IMR-90 (cell line): ENCODE measurements around the gene SRPK2. TPM values are rescaled to one million over a fixed set of nuclear protein-coding genes. Genes with fewer than 3 reads are reported as not detected.

Source experiments
- ATAC-seq: fragments of 200-7000 bp; cut with Tn5 transposase; 2 replicates; pipeline ENCODE4 v1.9.1; 2020; ENCODE audit warnings: low read depth, mild to moderate bottlenecking, moderate library complexity
- BruUV-seq: library from RNA; stranded (reverse); fragments of 400-500 nt; replicated peaks from 2 replicates; lab custom pipeline; 2021; lab: Mats Ljungman, UMichigan
- CTCF ChIA-PET: fragments of 300-600 bp; formaldehyde crosslinking; extraction: SDS; loops from one replicate; lab custom pipeline; 2021; ENCODE audit warnings: antibody characterized with exemption; lab: Yijun Ruan, JAX
- POLR2A ChIA-PET: fragments of 300-600 bp; sonication (Branson Sonifier 250); formaldehyde crosslinking; loops from one replicate; lab custom pipeline; 2022; ENCODE audit warnings: antibody characterized with exemption; ENCODE audit not compliant: unreplicated experiment; lab: Charles Lee
- DNase-seq: peaks from one replicate; pipeline ENCODE4 v3.0.0; 2013
- H2AFZ ChIP-seq: replicated peaks from 2 replicates; pipeline ENCODE3; 2013; ENCODE audit warnings: low read length, mild to moderate bottlenecking; ENCODE audit not compliant: poor library complexity
- H2AK5ac ChIP-seq: 2 replicates; pipeline ENCODE4 v1.6.1; 2013; ENCODE audit warnings: low read depth, low read length, inconsistent platforms
- H2AK9ac ChIP-seq: replicated peaks from 2 replicates; pipeline ENCODE3; 2013; ENCODE audit warnings: mild to moderate bottlenecking, low read depth, low read length, moderate library complexity; ENCODE audit not compliant: poor library complexity
- H2BK120ac ChIP-seq: 2 replicates; pipeline ENCODE4 v1.6.1; 2013; ENCODE audit warnings: low read depth, low read length, inconsistent platforms
- H2BK15ac ChIP-seq: 3 replicates; pipeline ENCODE4 v1.6.1; 2013; ENCODE audit warnings: low read depth, low read length, inconsistent platforms
- H2BK20ac ChIP-seq: 2 replicates; pipeline ENCODE4 v1.6.1; 2013; ENCODE audit warnings: low read depth, mild to moderate bottlenecking, inconsistent platforms, low read length, moderate library complexity
- H2BK5ac ChIP-seq: 2 replicates; pipeline ENCODE4 v1.6.1; 2013; ENCODE audit warnings: mild to moderate bottlenecking, low read depth, low read length, inconsistent platforms; ENCODE audit not compliant: poor library complexity, severe bottlenecking
- H3K14ac ChIP-seq: replicated peaks from 2 replicates; pipeline ENCODE4 v1.6.1; 2013; ENCODE audit warnings: low read depth, low read length, inconsistent platforms
- H3K18ac ChIP-seq: 2 replicates; pipeline ENCODE4 v1.6.1; 2013; ENCODE audit warnings: low read depth, low read length, control low read depth
- H3K23ac ChIP-seq: 2 replicates; pipeline ENCODE4 v1.6.1; 2013; ENCODE audit warnings: low read depth, low read length, inconsistent platforms
- H3K27ac ChIP-seq: 2 replicates; pipeline ENCODE4 v1.5.1; 2013; ENCODE audit warnings: mild to moderate bottlenecking, control low read depth, low read length; ENCODE audit not compliant: insufficient read depth
- H3K27me3 ChIP-seq: 2 replicates; pipeline ENCODE4 v1.6.1; 2013; ENCODE audit warnings: low read length; ENCODE audit not compliant: control insufficient read depth, insufficient read depth
- H3K36me3 ChIP-seq: 2 replicates; pipeline ENCODE4 v1.6.1; 2013; ENCODE audit warnings: low read length, mixed read lengths; ENCODE audit not compliant: control insufficient read depth, insufficient read depth
- H3K4ac ChIP-seq: 2 replicates; pipeline ENCODE4 v1.6.1; 2013; ENCODE audit warnings: low read depth, low read length, inconsistent platforms
- H3K4me1 ChIP-seq: 2 replicates; pipeline ENCODE4 v1.6.1; 2013; ENCODE audit warnings: low read length, mixed read lengths; ENCODE audit not compliant: control insufficient read depth, insufficient read depth
- H3K4me2 ChIP-seq: 2 replicates; pipeline ENCODE4 v1.6.1; 2013; ENCODE audit warnings: low read depth, mild to moderate bottlenecking, control low read depth, low read length, moderate library complexity
- H3K4me3 ChIP-seq: 2 replicates; pipeline ENCODE4 v1.5.1; 2013; ENCODE audit warnings: low read depth, mild to moderate bottlenecking, control low read depth, low read length, moderate library complexity; ENCODE audit not compliant: insufficient read depth
- H3K56ac ChIP-seq: 2 replicates; pipeline ENCODE4 v1.6.1; 2013; ENCODE audit warnings: low read length, inconsistent platforms; ENCODE audit not compliant: insufficient read depth; ENCODE audit errors: extremely low read depth
- H3K79me1 ChIP-seq, 2 experiments: 2 replicates each; pipeline ENCODE4 v1.6.1; 2013; ENCODE audit warnings: low read length in 2 of 2, inconsistent platforms in 1 of 2, low read depth in 1 of 2
- H3K9ac ChIP-seq: 2 replicates; pipeline ENCODE4 v1.6.1; 2013; ENCODE audit warnings: low read depth, low read length, control low read depth
- H3K9me1 ChIP-seq: 2 replicates; pipeline ENCODE4 v1.6.1; 2013; ENCODE audit warnings: low read length, inconsistent platforms; ENCODE audit not compliant: insufficient read depth
- H3K9me3 ChIP-seq: 2 replicates; pipeline ENCODE4 v1.6.1; 2013; ENCODE audit warnings: low read length; ENCODE audit not compliant: control insufficient read depth, insufficient read depth
- H4K20me1 ChIP-seq: 2 replicates; pipeline ENCODE4 v1.6.1; 2013; ENCODE audit warnings: low read length, inconsistent platforms; ENCODE audit not compliant: insufficient read depth
- H4K5ac ChIP-seq: 2 replicates; pipeline ENCODE4 v1.6.1; 2013; ENCODE audit warnings: mild to moderate bottlenecking, low read depth, low read length, control low read depth
- H4K8ac ChIP-seq, 2 experiments: 2 replicates each; pipeline ENCODE4 v1.6.1; 2013; ENCODE audit warnings: low read depth in 2 of 2, low read length in 2 of 2, control low read depth in 1 of 2, inconsistent platforms in 1 of 2
- H4K91ac ChIP-seq: 2 replicates; pipeline ENCODE4 v1.6.1; 2013; ENCODE audit warnings: low read depth, low read length, inconsistent platforms; ENCODE audit not compliant: insufficient read depth
- CEBPB ChIP-seq: IDR thresholded peaks from 2 replicates; pipeline ENCODE4 v1.6.1; 2012; ENCODE audit warnings: low read depth, low read length, improper control_type of control experiment
- NFE2L2 ChIP-seq: fragments of 150-350 bp; IDR thresholded peaks from 2 replicates; pipeline ENCODE4 v1.6.1; 2016; ENCODE audit warnings: low read depth, mild to moderate bottlenecking, low read length
- RAD21 ChIP-seq: IDR thresholded peaks from 2 replicates; pipeline ENCODE4 v1.6.1; 2012; ENCODE audit warnings: low read length, improper control_type of control experiment
- WGBS, 2 experiments: methylation state at CpG; one replicate each; pipeline versions ENCODE4 v1.1.5 to v1.1.7; 2013; ENCODE audit warnings: missing lambda C conversion rate in 2 of 2; ENCODE audit not compliant: insufficient read length in 1 of 2; ENCODE audit errors: extremely low coverage in 2 of 2; 5-methylcytosine and 5-hydroxymethylcytosine counted together
- dilution Hi-C: fragments of 300-500 bp; cut with HindIII; formaldehyde crosslinking; loops from one replicate; pipeline ENCODE4 v1.14.3; 2018; ENCODE audit warnings: low sequenced_read_pairs; ENCODE audit not compliant: unreplicated experiment
- in situ Hi-C: fragments of 300-500 bp; cut with MboI; formaldehyde crosslinking; loops from 3 replicates; pipeline ENCODE4 v1.14.3; 2019; ENCODE audit warnings: low sequenced_read_pairs, inconsistent platforms, mixed read lengths
- intact Hi-C: fragments of 100-400 bp; cut with micrococcal nuclease; formaldehyde crosslinking; loops from 2 replicates; pipeline ENCODE4 v1.10.0; 2022
- polyA plus RNA-seq, 3 experiments: library from polyadenylated mRNA; depleted of rRNA; stranded (reverse); fragments of >200 nt; gene quantifications; 2 replicates each; pipeline ENCODE4 v1.2.3, GENCODE V29; 2012; ENCODE audit warnings: low replicate concordance in 1 of 3
- total RNA-seq: library from RNA; depleted of rRNA; stranded (reverse); fragments of >200 nt; gene quantifications from 2 replicates; pipeline ENCODE4 v1.2.3, GENCODE V29; 2012

SRPK2 gene
- total and polyA plus RNA-seq, 2 of the 4 experiments (the other 2 are of a cell fraction), result 13.2 to 33.0 TPM

GRCh38 chr7:105250239-105250638, 138.5 kb downstream of the SRPK2 start:
- dilution Hi-C loops, result no loop called here
- POLR2A ChIA-PET, result no interaction called here
- no peak overlapping the region for H4K91ac ChIP-seq
- intact Hi-C loops, result no loop called here
- H3K4me2 ChIP-seq, result no peak overlapping the region
- no peak overlapping the region for H2AFZ ChIP-seq
- in situ Hi-C loops, result no loop called here
- H3K9me1 ChIP-seq, result peaks cover 11% of the 10 kb centered on the region; the same call in 1 of the 2 replicates
- WGBS, 2 experiments, result no CpG with 5 or more reads among the region's 4 CpGs
- H3K9me3 ChIP-seq, result no peaks in the 10 kb centered on the region
- no peak overlapping the region for H4K5ac ChIP-seq
- DNase-seq (no peak), ATAC-seq (no peak)
- no peak overlapping the region for H3K4ac ChIP-seq
- H3K36me3 ChIP-seq, result no peaks in the 10 kb centered on the region
- H3K56ac ChIP-seq, result no peak overlapping the region
- H3K27me3 ChIP-seq, result no peaks in the 10 kb centered on the region
- no TSS peak for BruUV-seq
- H3K14ac ChIP-seq, result no peak overlapping the region
- no peak overlapping the region for H3K18ac ChIP-seq
- no peak overlapping the region for H3K4me3 ChIP-seq
- H3K9ac ChIP-seq, result no peak overlapping the region
- peaks cover 29% of the 10 kb centered on the region for H4K20me1 ChIP-seq
- CTCF ChIA-PET, result no interaction called here
- H2BK20ac ChIP-seq, result no peak overlapping the region
- TF ChIP-seq RAD21, result no peak
- no peak for TF ChIP-seq NFE2L2
- 0 out of 2 replicates have a peak, but pooled peaks have one; percentile 31 for TF ChIP-seq CEBPB
- H3K4me1 ChIP-seq, result peaks cover 5% of the 10 kb centered on the region
- H2BK5ac ChIP-seq, result no peak overlapping the region
- peaks cover 54 to 71% of the 10 kb centered on the region in 2 experiments for H3K79me1 ChIP-seq
- H3K27ac ChIP-seq, result no peak overlapping the region
- H2AK5ac ChIP-seq, result no peak overlapping the region
- no peak overlapping the region for H4K8ac ChIP-seq
- no peak overlapping the region for H2BK120ac ChIP-seq
- no peak overlapping the region for H2BK15ac ChIP-seq
- no peak overlapping the region for H2AK9ac ChIP-seq
- H3K23ac ChIP-seq, result no peak overlapping the region
